ENCODE results near the gene FUZ. TPM values are rescaled to one million over a fixed set of nuclear protein-coding genes. Genes with fewer than 3 reads are reported as not detected.

The FUZ gene
- polyA plus RNA-seq, 4 donors = 4.1 to 21.0 (median 10.0) TPM

GRCh38 chr19:49793561-49793840 is 19.6 kb downstream of the FUZ start:
- H3K4me3 ChIP-seq (ENCODE audit: low read depth in 1 of 3, low read length in 3 of 3) = no peak overlapping the region
- peaks cover 10 to 90% (median 25%) of the 10 kb centered on the region in 3 donors for H3K36me3 ChIP-seq (ENCODE audit: control insufficient read depth in 3 of 3, insufficient read depth in 2 of 3, low read depth in 1 of 3, low read length in 3 of 3)
- WGBS, 3 donors = 86 to 89% (median 86%) methylated on average over 6 of the region's 6 CpGs
- no peaks in the 10 kb centered on the region for H3K4me1 ChIP-seq (ENCODE audit: control insufficient read depth in 3 of 3, insufficient read depth in 2 of 3, low read depth in 1 of 3, low read length in 2 of 3)
- FAIRE-seq (no peak), DNase-seq (no peak)
- no peak overlapping the region for H3K27ac ChIP-seq (ENCODE audit: low read depth in 1 of 3, low read length in 2 of 3)
- H3K27me3 ChIP-seq (ENCODE audit: control insufficient read depth in 3 of 3, insufficient read depth in 3 of 3, low read length in 3 of 3) = no peaks in the 10 kb centered on the region
- no peaks in the 10 kb centered on the region for H3K9me3 ChIP-seq (ENCODE audit: control insufficient read depth in 2 of 2, insufficient read depth in 1 of 2, low read depth in 1 of 2, low read length in 1 of 2)

- DNase-seq (no peak), FAIRE-seq (no peak)
- Histone ChIP-seq H3K4me3 (ENCODE audit: low read depth in 1 of 3, low read length in 3 of 3) (no peak overlapping the region), H3K27ac (ENCODE audit: low read depth in 1 of 3, low read length in 2 of 3) (no peak overlapping the region), H3K27me3 (ENCODE audit: control insufficient read depth in 3 of 3, insufficient read depth in 3 of 3, low read length in 3 of 3) (no peaks in the 10 kb centered on the region), H3K4me1 (ENCODE audit: control insufficient read depth in 3 of 3, insufficient read depth in 2 of 3, low read depth in 1 of 3, low read length in 2 of 3) (no peaks in the 10 kb centered on the region), H3K36me3 (ENCODE audit: control insufficient read depth in 3 of 3, insufficient read depth in 2 of 3, low read depth in 1 of 3, low read length in 3 of 3) (peaks cover 10 to 90% (median 21%) of the 10 kb centered on the region in 3 donors), H3K9me3 (ENCODE audit: control insufficient read depth in 2 of 2, insufficient read depth in 1 of 2, low read depth in 1 of 2, low read length in 1 of 2) (no peaks in the 10 kb centered on the region)
- WGBS, 3 donors = 93 to 95% (median 94%) methylated on average over 22 of the region's 22 CpGs
Measured at GRCh38 chr19:49792829-49793560, 20.1 kb downstream of the FUZ start.

GRCh38 chr19:49791776-49792445 is 21.2 kb downstream of the FUZ start:
- no peak for FAIRE-seq
- Histone ChIP-seq H3K27me3 (ENCODE audit: control insufficient read depth in 3 of 3, insufficient read depth in 3 of 3, low read length in 3 of 3) (no peaks in the 10 kb centered on the region), H3K27ac (ENCODE audit: low read depth in 1 of 3, low read length in 2 of 3) (no peak overlapping the region), H3K4me3 (ENCODE audit: low read depth in 1 of 3, low read length in 3 of 3) (no peak overlapping the region), H3K4me1 (ENCODE audit: control insufficient read depth in 3 of 3, insufficient read depth in 2 of 3, low read depth in 1 of 3, low read length in 2 of 3) (no peaks in the 10 kb centered on the region), H3K9me3 (ENCODE audit: control insufficient read depth in 2 of 2, insufficient read depth in 1 of 2, low read depth in 1 of 2, low read length in 1 of 2) (no peaks in the 10 kb centered on the region), H3K36me3 (ENCODE audit: control insufficient read depth in 3 of 3, insufficient read depth in 2 of 3, low read depth in 1 of 3, low read length in 3 of 3) (peaks cover 10 to 93% (median 22%) of the 10 kb centered on the region in 3 donors)
- 96 to 97% (median 97%) methylated on average over 15 to 26 of the region's 26 CpGs for WGBS, 3 donors
- DNase-seq = no peak

- WGBS, 3 donors = 77 to 82% (median 80%) methylated on average over 9 of the region's 9 CpGs
- H3K9me3 ChIP-seq (ENCODE audit: control insufficient read depth in 2 of 2, insufficient read depth in 1 of 2, low read depth in 1 of 2, low read length in 1 of 2) = no peaks in the 10 kb centered on the region
- no peak for FAIRE-seq
- no peak overlapping the region for H3K27ac ChIP-seq (ENCODE audit: low read depth in 1 of 3, low read length in 2 of 3)
- no peaks in the 10 kb centered on the region for H3K4me1 ChIP-seq (ENCODE audit: control insufficient read depth in 3 of 3, insufficient read depth in 2 of 3, low read depth in 1 of 3, low read length in 2 of 3)
- no peaks in the 10 kb centered on the region for H3K27me3 ChIP-seq (ENCODE audit: control insufficient read depth in 3 of 3, insufficient read depth in 3 of 3, low read length in 3 of 3)
- no peak for DNase-seq
- no peak overlapping the region for H3K4me3 ChIP-seq (ENCODE audit: low read depth in 1 of 3, low read length in 3 of 3)
- peaks cover 12 to 92% (median 16%) of the 10 kb centered on the region in 3 donors for H3K36me3 ChIP-seq (ENCODE audit: control insufficient read depth in 3 of 3, insufficient read depth in 2 of 3, low read depth in 1 of 3, low read length in 3 of 3)
Measured at GRCh38 chr19:49790866-49791265, 22.2 kb downstream of the FUZ start.

GRCh38 chr19:49788857-49789256 is 24.2 kb downstream of the FUZ start:
- peaks cover 16 to 88% (median 17%) of the 10 kb centered on the region in 3 donors for H3K36me3 ChIP-seq (ENCODE audit: control insufficient read depth in 3 of 3, insufficient read depth in 2 of 3, low read depth in 1 of 3, low read length in 3 of 3)
- H3K9me3 ChIP-seq (ENCODE audit: control insufficient read depth in 2 of 2, insufficient read depth in 1 of 2, low read depth in 1 of 2, low read length in 1 of 2) = no peaks in the 10 kb centered on the region
- FAIRE-seq = no peak
- no peaks in the 10 kb centered on the region for H3K4me1 ChIP-seq (ENCODE audit: control insufficient read depth in 3 of 3, insufficient read depth in 2 of 3, low read depth in 1 of 3, low read length in 2 of 3)
- H3K4me3 ChIP-seq (ENCODE audit: low read depth in 1 of 3, low read length in 3 of 3) = no peak overlapping the region
- DNase-seq = no peak
- no peak overlapping the region for H3K27ac ChIP-seq (ENCODE audit: low read depth in 1 of 3, low read length in 2 of 3)
- H3K27me3 ChIP-seq (ENCODE audit: control insufficient read depth in 3 of 3, insufficient read depth in 3 of 3, low read length in 3 of 3) = no peaks in the 10 kb centered on the region
- WGBS, 3 donors = 86 to 91% (median 87%) methylated on average over 10 of the region's 10 CpGs

GRCh38 chr19:49787746-49788145 is 25.3 kb downstream of the FUZ start:
- FAIRE-seq (no peak), DNase-seq (no peak)
- Histone ChIP-seq H3K4me3 (ENCODE audit: low read depth in 1 of 3, low read length in 3 of 3) (no peak overlapping the region), H3K27me3 (ENCODE audit: control insufficient read depth in 3 of 3, insufficient read depth in 3 of 3, low read length in 3 of 3) (no peaks in the 10 kb centered on the region), H3K9me3 (ENCODE audit: control insufficient read depth in 2 of 2, insufficient read depth in 1 of 2, low read depth in 1 of 2, low read length in 1 of 2) (peaks cover 0 to 8% of the 10 kb centered on the region in 2 donors), H3K36me3 (ENCODE audit: control insufficient read depth in 3 of 3, insufficient read depth in 2 of 3, low read depth in 1 of 3, low read length in 3 of 3) (peaks cover 14 to 89% (median 16%) of the 10 kb centered on the region in 3 donors), H3K4me1 (ENCODE audit: control insufficient read depth in 3 of 3, insufficient read depth in 2 of 3, low read depth in 1 of 3, low read length in 2 of 3) (no peaks in the 10 kb centered on the region), H3K27ac (ENCODE audit: low read depth in 1 of 3, low read length in 2 of 3) (no peak overlapping the region)
- WGBS, 3 donors = 90 to 93% (median 91%) methylated on average over 5 of the region's 5 CpGs

GRCh38 chr19:49786376-49786820 is 26.7 kb downstream of the FUZ start:
- H3K27ac ChIP-seq (ENCODE audit: low read depth in 1 of 3, low read length in 2 of 3) = no peak overlapping the region
- H3K36me3 ChIP-seq (ENCODE audit: control insufficient read depth in 3 of 3, insufficient read depth in 2 of 3, low read depth in 1 of 3, low read length in 3 of 3) = peaks cover 13 to 84% (median 14%) of the 10 kb centered on the region in 3 donors
- DNase-seq = no peak
- peaks cover 0 to 10% of the 10 kb centered on the region in 2 donors for H3K9me3 ChIP-seq (ENCODE audit: control insufficient read depth in 2 of 2, insufficient read depth in 1 of 2, low read depth in 1 of 2, low read length in 1 of 2)
- H3K4me3 ChIP-seq (ENCODE audit: low read depth in 1 of 3, low read length in 3 of 3) = no peak overlapping the region
- H3K27me3 ChIP-seq (ENCODE audit: control insufficient read depth in 3 of 3, insufficient read depth in 3 of 3, low read length in 3 of 3) = no peaks in the 10 kb centered on the region
- no peak for FAIRE-seq
- 80 to 85% (median 83%) methylated on average over 9 of the region's 9 CpGs for WGBS, 3 donors
- peaks cover 0 to 3% (median 0%) of the 10 kb centered on the region in 3 donors for H3K4me1 ChIP-seq (ENCODE audit: control insufficient read depth in 3 of 3, insufficient read depth in 2 of 3, low read depth in 1 of 3, low read length in 2 of 3)

- DNase-seq (no peak), FAIRE-seq (no peak)
- 97 to 98% (median 98%) methylated on average over 16 to 18 of the region's 18 CpGs for WGBS, 3 donors
- Histone ChIP-seq H3K27me3 (ENCODE audit: control insufficient read depth in 3 of 3, insufficient read depth in 3 of 3, low read length in 3 of 3) (no peaks in the 10 kb centered on the region), H3K4me1 (ENCODE audit: control insufficient read depth in 3 of 3, insufficient read depth in 2 of 3, low read depth in 1 of 3, low read length in 2 of 3) (peaks cover 0 to 7% (median 0%) of the 10 kb centered on the region in 3 donors), H3K36me3 (ENCODE audit: control insufficient read depth in 3 of 3, insufficient read depth in 2 of 3, low read depth in 1 of 3, low read length in 3 of 3) (peaks cover 12 to 64% (median 13%) of the 10 kb centered on the region in 3 donors), H3K9me3 (ENCODE audit: control insufficient read depth in 2 of 2, insufficient read depth in 1 of 2, low read depth in 1 of 2, low read length in 1 of 2) (peaks cover 0 to 10% of the 10 kb centered on the region in 2 donors), H3K27ac (ENCODE audit: low read depth in 1 of 3, low read length in 2 of 3) (no peak overlapping the region), H3K4me3 (ENCODE audit: low read depth in 1 of 3, low read length in 3 of 3) (no peak overlapping the region)
Measured at GRCh38 chr19:49782515-49782914, 30.6 kb downstream of the FUZ start.

Measured in small intestine (tissue), 7 donors.